Thymus (tissue), 11 donors: ENCODE results near the gene CUTA. TPM values are rescaled to one million over a fixed set of nuclear protein-coding genes. Genes with fewer than 3 reads are reported as not detected.

ENCODE experiments used
- DNase-seq, 9 donors: peaks; one replicate each; pipeline ENCODE4 v3.0.0-alpha.2; 2013; ENCODE audit warnings: low spot score in 9 of 9, low read depth in 6 of 9, missing footprints in 1 of 9
- H3K27ac ChIP-seq, 2 donors: one replicate each; pipeline ENCODE4 v1.5.1; 2013; ENCODE audit warnings: control low read depth in 1 of 2, low read depth in 1 of 2, low read length in 1 of 2, mild to moderate bottlenecking in 1 of 2, moderate library complexity in 1 of 2
- H3K27me3 ChIP-seq, 2 donors: one replicate each; pipeline ENCODE4 v1.5.1; 2013; ENCODE audit warnings: low read length in 1 of 2; ENCODE audit not compliant: control insufficient read depth in 2 of 2, insufficient read depth in 1 of 2
- H3K36me3 ChIP-seq, 2 donors: one replicate each; pipeline ENCODE4 v1.5.1; 2013; ENCODE audit warnings: low read length in 1 of 2, mild to moderate bottlenecking in 1 of 2, moderate library complexity in 1 of 2; ENCODE audit not compliant: control insufficient read depth in 2 of 2, insufficient read depth in 2 of 2
- H3K4me1 ChIP-seq, 2 donors: one replicate each; pipeline ENCODE4 v1.5.1; 2013; ENCODE audit warnings: low read length in 2 of 2; ENCODE audit not compliant: control insufficient read depth in 2 of 2, insufficient read depth in 2 of 2
- H3K4me3 ChIP-seq, 2 donors: one replicate each; pipeline ENCODE4 v1.5.1; 2013; ENCODE audit warnings: low read length in 2 of 2, control low read depth in 1 of 2, mild to moderate bottlenecking in 1 of 2
- H3K9me3 ChIP-seq, 2 donors: one replicate each; pipeline ENCODE4 v1.5.1; 2013; ENCODE audit warnings: low read length in 1 of 2, mild to moderate bottlenecking in 1 of 2; ENCODE audit not compliant: control insufficient read depth in 2 of 2, insufficient read depth in 1 of 2
- WGBS: extraction: QIAGEN DNeasy Blood & Tissue Kit; methylation state at CpG from one replicate; pipeline ENCODE4 v1.1.7; 2013; 5-methylcytosine and 5-hydroxymethylcytosine counted together
- polyA plus RNA-seq: library from polyadenylated mRNA; stranded (reverse); fragments of 200-250 nt; gene quantifications from one replicate; pipeline ENCODE4 v1.2.3, GENCODE V29; 2013
- total RNA-seq: library from RNA; stranded (reverse); fragments of 120-200 nt; gene quantifications from one replicate; pipeline ENCODE4 v1.2.4, GENCODE V29; 2013
- donor health status: healthy.

CUTA gene
- total and polyA plus RNA-seq, 2 donors: 136 to 199 TPM

GRCh38 chr6:33455051-33455450 lies 37.1 kb upstream of the CUTA start:
- no peaks in the 10 kb centered on the region for H3K9me3 ChIP-seq
- peak overlapping the region; percentile 92 for H3K4me3 ChIP-seq
- H3K27me3 ChIP-seq: no peaks in the 10 kb centered on the region
- DNase-seq: no peak
- H3K36me3 ChIP-seq: peaks cover 7 to 11% of the 10 kb centered on the region in 2 donors
- H3K4me1 ChIP-seq: peaks cover 12 to 23% of the 10 kb centered on the region in 2 donors
- no peak overlapping the region for H3K27ac ChIP-seq
- 61% methylated on average over 16 of the region's 16 CpGs for WGBS

- WGBS: under 1% methylated on average over 65 of the region's 65 CpGs
- Histone ChIP-seq H3K4me1 (peaks cover 12 to 23% of the 10 kb centered on the region in 2 donors), H3K4me3 (peak within 1 kb of the TSS; percentile 92), H3K9me3 (no peaks in the 10 kb centered on the region), H3K27ac (peak within 1 kb of the TSS; percentile 71 to 87), H3K27me3 (no peaks in the 10 kb centered on the region), H3K36me3 (peaks cover 12 to 17% of the 10 kb centered on the region in 2 donors)
- DNase-seq: peak; percentile 87 to 97 (median 91)
These were observed 36.4 kb upstream of the CUTA start, which contains the start of gene ZBTB9 for GRCh38 chr6:33454009-33454946. TSS of gene ZBTB9 (plus strand) at chr6:33454576. CDS start at chr6:33455101, 525 bp downstream.

GRCh38 chr6:33453393-33454008 lies 35.6 kb upstream of the CUTA start:
- under 1% methylated on average over 12 of the region's 12 CpGs for WGBS
- Histone ChIP-seq H3K9me3 (no peaks in the 10 kb centered on the region), H3K27ac (peak overlapping the region; percentile 71 to 87), H3K4me1 (peaks cover 12 to 23% of the 10 kb centered on the region in 2 donors), H3K27me3 (no peaks in the 10 kb centered on the region), H3K4me3 (peak overlapping the region; percentile 92), H3K36me3 (peaks cover 20 to 24% of the 10 kb centered on the region in 2 donors)
- peak in 2 of 9 donors; percentile 8 to 45 for DNase-seq

GRCh38 chr6:33452496-33452895 lies 34.6 kb upstream of the CUTA start:
- no peaks in the 10 kb centered on the region for H3K9me3 ChIP-seq
- no peak for DNase-seq
- H3K4me1 ChIP-seq: peaks cover 12 to 23% of the 10 kb centered on the region in 2 donors
- peak overlapping the region in 1 of 2 donors; percentile 8 for H3K27ac ChIP-seq
- no peaks in the 10 kb centered on the region for H3K27me3 ChIP-seq
- WGBS: 94% methylated on average over 4 of the region's 4 CpGs
- peaks cover 30 to 34% of the 10 kb centered on the region in 2 donors for H3K36me3 ChIP-seq
- H3K4me3 ChIP-seq: no peak overlapping the region

GRCh38 chr6:33451606-33452005 lies 33.7 kb upstream of the CUTA start:
- Histone ChIP-seq H3K4me3 (no peak overlapping the region), H3K27me3 (no peaks in the 10 kb centered on the region), H3K36me3 (peaks cover 38 to 39% of the 10 kb centered on the region in 2 donors), H3K9me3 (no peaks in the 10 kb centered on the region), H3K4me1 (peaks cover 12 to 23% of the 10 kb centered on the region in 2 donors), H3K27ac (no peak overlapping the region)
- DNase-seq: no peak
- WGBS: 99% methylated on average over 15 of the region's 15 CpGs

- DNase-seq: no peak
- H3K27me3 ChIP-seq: no peaks in the 10 kb centered on the region
- peaks cover 12 to 21% of the 10 kb centered on the region in 2 donors for H3K4me1 ChIP-seq
- no peaks in the 10 kb centered on the region for H3K9me3 ChIP-seq
- H3K4me3 ChIP-seq: no peak overlapping the region
- H3K36me3 ChIP-seq: peaks cover 43 to 44% of the 10 kb centered on the region in 2 donors
- no peak overlapping the region for H3K27ac ChIP-seq
- 95% methylated on average over 3 of the region's 3 CpGs for WGBS
These were observed 32.5 kb upstream of the CUTA start for GRCh38 chr6:33450434-33450833.

- DNase-seq: no peak
- Histone ChIP-seq H3K4me1 (no peaks in the 10 kb centered on the region), H3K36me3 (peaks cover 78 to 83% of the 10 kb centered on the region in 2 donors), H3K27ac (no peak overlapping the region), H3K4me3 (no peak overlapping the region), H3K27me3 (no peaks in the 10 kb centered on the region), H3K9me3 (no peaks in the 10 kb centered on the region)
- 97% methylated on average over 10 of the region's 10 CpGs for WGBS
These were observed 28.4 kb upstream of the CUTA start for GRCh38 chr6:33446356-33446755.

GRCh38 chr6:33445119-33445603 lies 27.3 kb upstream of the CUTA start:
- no peaks in the 10 kb centered on the region for H3K27me3 ChIP-seq
- H3K4me3 ChIP-seq: no peak overlapping the region
- no peaks in the 10 kb centered on the region for H3K9me3 ChIP-seq
- no peak for DNase-seq
- 96% methylated on average over 3 of the region's 3 CpGs for WGBS
- H3K4me1 ChIP-seq: no peaks in the 10 kb centered on the region
- no peak overlapping the region for H3K27ac ChIP-seq
- peaks cover 87 to 92% of the 10 kb centered on the region in 2 donors for H3K36me3 ChIP-seq
